ENCODE measurements around the gene CDH5. TPM values are rescaled to one million over a fixed set of nuclear protein-coding genes. Genes with fewer than 3 reads are reported as not detected.

CDH5 gene
- polyA plus RNA-seq, 1 of the 3 experiments (the other 2 are of a cell fraction) = not detected

DNA sequence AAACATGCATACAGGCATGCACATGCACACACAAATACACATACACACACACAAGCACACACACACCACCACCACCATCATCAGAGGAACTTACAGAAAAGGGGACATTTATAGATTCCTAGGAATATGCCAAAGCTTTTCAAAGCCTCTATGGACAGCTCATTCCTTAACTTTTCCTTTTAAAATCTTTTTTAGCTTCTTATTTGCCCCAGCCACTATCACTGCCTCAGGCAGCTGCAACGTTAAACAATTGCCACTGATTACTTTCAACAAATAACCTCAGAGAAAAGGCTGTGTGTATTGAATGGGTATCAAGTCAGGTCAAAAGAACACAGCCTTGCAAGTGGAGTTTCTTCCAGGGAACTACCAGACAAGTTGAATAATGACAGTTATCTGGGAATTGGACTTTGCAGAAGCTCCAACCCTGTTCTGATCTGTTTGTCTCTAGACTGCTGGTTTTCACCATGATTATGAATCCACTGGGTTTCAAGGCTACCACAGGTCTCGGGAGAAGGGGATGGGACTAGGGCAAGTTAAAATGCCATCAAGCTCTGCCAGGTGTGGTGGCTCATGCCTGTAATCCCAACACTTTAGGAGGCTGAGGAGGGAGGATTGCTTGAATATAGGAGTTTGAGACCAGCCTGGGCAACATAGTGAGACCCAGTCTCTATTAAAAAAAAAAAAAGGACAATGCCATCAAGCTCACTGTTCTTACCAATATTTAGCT is 38.7 kb downstream of the CDH5 start:
- POLR2A ChIA-PET = no interaction called here
- H3K9me2 ChIP-seq = no peaks in the 10 kb centered on the region
- no peak overlapping the region for H3K27ac ChIP-seq (ENCODE audit: low read depth in 2 of 2, low read length in 1 of 2)
- no peaks in the 10 kb centered on the region for H3K9me3 ChIP-seq
- H3K4me3 ChIP-seq (ENCODE audit: low read depth in 2 of 2, low read length in 1 of 2) = no peak overlapping the region
- H3K36me3 ChIP-seq (replicated peaks in 1 of 2; ENCODE audit: control insufficient read depth in 1 of 2, insufficient read depth in 2 of 2, low read length in 1 of 2) = no peaks in the 10 kb centered on the region
- no peak overlapping the region for H2AFZ ChIP-seq (ENCODE audit: low read depth)
- peaks cover 16% of the 10 kb centered on the region for H3F3A ChIP-seq (replicated peaks; ENCODE audit: insufficient read depth)
- no peak for DNase-seq
- 21% methylated on average over 2 of the region's 2 CpGs for WGBS (ENCODE audit: low lambda C conversion rate)
- no peaks in the 10 kb centered on the region for H3K79me2 ChIP-seq (ENCODE audit: insufficient read depth)
- no peaks in the 10 kb centered on the region for H4K20me1 ChIP-seq (ENCODE audit: insufficient read depth)
- CTCF ChIA-PET = interaction anchor here (0.7 to 15.6 kb wide), 24 partner anchors 10 to 468 kb away, joined by 3 to 299 read pairs (median 6); partner anchors contain the start of gene BEAN1
- peaks cover 6 to 15% of the 10 kb centered on the region in 2 experiments; a peak in 3 of 4 replicates for H3K4me1 ChIP-seq (ENCODE audit: control insufficient read depth in 1 of 2, insufficient read depth in 2 of 2, low read depth in 1 of 2, low read length in 1 of 2)
- TF ChIP-seq, protein P1, sequence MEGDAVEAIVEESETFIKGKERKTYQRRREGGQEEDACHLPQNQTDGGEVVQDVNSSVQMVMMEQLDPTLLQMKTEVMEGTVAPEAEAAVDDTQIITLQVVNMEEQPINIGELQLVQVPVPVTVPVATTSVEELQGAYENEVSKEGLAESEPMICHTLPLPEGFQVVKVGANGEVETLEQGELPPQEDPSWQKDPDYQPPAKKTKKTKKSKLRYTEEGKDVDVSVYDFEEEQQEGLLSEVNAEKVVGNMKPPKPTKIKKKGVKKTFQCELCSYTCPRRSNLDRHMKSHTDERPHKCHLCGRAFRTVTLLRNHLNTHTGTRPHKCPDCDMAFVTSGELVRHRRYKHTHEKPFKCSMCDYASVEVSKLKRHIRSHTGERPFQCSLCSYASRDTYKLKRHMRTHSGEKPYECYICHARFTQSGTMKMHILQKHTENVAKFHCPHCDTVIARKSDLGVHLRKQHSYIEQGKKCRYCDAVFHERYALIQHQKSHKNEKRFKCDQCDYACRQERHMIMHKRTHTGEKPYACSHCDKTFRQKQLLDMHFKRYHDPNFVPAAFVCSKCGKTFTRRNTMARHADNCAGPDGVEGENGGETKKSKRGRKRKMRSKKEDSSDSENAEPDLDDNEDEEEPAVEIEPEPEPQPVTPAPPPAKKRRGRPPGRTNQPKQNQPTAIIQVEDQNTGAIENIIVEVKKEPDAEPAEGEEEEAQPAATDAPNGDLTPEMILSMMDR (IDR thresholded peaks at IDR 0.05) = no peak
- TF ChIP-seq POLR2AphosphoS5 (IDR thresholded peaks at IDR 0.05; ENCODE audit: low read depth, low read length) = no peak
- TF ChIP-seq YY1 (IDR thresholded peaks at IDR 0.05; ENCODE audit: low read depth) = no peak
- no peak for TF ChIP-seq EP300 (IDR thresholded peaks at IDR 0.05; ENCODE audit: borderline replicate concordance in 1 of 2, low read depth in 1 of 2, low read length in 1 of 2)
- no peak for TF ChIP-seq SIN3A (IDR thresholded peaks at IDR 0.05; ENCODE audit: borderline replicate concordance, low read depth, low read length)
- TF ChIP-seq, protein P2, sequence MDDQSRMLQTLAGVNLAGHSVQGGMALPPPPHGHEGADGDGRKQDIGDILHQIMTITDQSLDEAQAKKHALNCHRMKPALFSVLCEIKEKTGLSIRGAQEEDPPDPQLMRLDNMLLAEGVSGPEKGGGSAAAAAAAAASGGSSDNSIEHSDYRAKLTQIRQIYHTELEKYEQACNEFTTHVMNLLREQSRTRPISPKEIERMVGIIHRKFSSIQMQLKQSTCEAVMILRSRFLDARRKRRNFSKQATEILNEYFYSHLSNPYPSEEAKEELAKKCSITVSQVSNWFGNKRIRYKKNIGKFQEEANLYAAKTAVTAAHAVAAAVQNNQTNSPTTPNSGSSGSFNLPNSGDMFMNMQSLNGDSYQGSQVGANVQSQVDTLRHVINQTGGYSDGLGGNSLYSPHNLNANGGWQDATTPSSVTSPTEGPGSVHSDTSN (IDR thresholded peaks at IDR 0.05) = no peak
- TF ChIP-seq, protein P3, sequence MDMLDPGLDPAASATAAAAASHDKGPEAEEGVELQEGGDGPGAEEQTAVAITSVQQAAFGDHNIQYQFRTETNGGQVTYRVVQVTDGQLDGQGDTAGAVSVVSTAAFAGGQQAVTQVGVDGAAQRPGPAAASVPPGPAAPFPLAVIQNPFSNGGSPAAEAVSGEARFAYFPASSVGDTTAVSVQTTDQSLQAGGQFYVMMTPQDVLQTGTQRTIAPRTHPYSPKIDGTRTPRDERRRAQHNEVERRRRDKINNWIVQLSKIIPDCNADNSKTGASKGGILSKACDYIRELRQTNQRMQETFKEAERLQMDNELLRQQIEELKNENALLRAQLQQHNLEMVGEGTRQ (IDR thresholded peaks at IDR 0.05; ENCODE audit: borderline replicate concordance, low read depth, low read length) = no peak
- H3K9ac ChIP-seq = no peak overlapping the region
- H3K27me3 ChIP-seq (ENCODE audit: insufficient read depth) = no peaks in the 10 kb centered on the region
- H3K4me2 ChIP-seq = no peak overlapping the region

DNA sequence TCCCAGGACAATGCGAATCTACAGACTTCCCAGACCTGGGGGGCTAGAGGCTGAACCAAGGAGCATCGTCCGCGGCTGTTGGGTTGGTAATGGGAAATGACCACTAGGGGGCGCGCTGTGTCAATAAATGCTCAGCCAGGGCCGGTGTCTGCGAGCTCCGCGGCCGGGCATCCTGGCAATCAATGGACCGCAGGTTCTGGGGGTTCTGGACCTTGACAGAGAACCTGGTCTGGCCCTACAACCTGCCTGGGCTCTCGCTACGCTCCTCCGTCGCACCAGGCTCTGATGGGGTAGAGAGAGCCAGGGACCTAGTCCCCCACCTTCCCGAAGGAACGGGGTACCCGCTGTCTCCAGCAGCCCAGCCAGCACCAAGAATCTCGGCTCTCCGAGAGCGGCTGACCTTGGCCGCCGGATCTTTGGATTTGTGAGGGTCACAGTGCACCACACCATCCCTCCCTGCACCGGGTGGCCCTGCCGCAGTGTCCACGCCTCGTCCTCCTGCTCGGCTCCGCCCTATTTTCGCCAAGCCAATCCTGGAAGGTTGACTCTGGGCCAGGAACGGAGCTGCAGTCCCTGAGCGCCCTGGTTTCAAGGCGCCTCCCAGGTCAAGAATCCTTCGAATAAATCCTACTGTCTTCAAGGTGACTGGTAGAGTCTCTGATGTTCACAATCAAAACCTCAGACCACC is 40.2 kb downstream of the CDH5 start:
- peak; percentile 90 for DNase-seq
- peak overlapping the region; percentile 57; the same call in 1 of the 2 replicates for H3K9ac ChIP-seq
- no peak for TF ChIP-seq YY1 (IDR thresholded peaks at IDR 0.05; ENCODE audit: low read depth)
- no peak for TF ChIP-seq POLR2AphosphoS5 (IDR thresholded peaks at IDR 0.05; ENCODE audit: low read depth, low read length)
- TF ChIP-seq SMC3 (IDR thresholded peaks at IDR 0.05; ENCODE audit: low read depth, low read length) = peak; percentile 86
- no peak for TF ChIP-seq FOSL2 (IDR thresholded peaks at IDR 0.05; ENCODE audit: borderline replicate concordance, low read depth)
- peak; percentile 53; the same call in 1 of the 2 replicates for TF ChIP-seq SIN3A (IDR thresholded peaks at IDR 0.05; ENCODE audit: borderline replicate concordance, low read depth, low read length)
- TF ChIP-seq RXRA (IDR thresholded peaks at IDR 0.05; ENCODE audit: borderline replicate concordance, low read depth) = no peak
- TF ChIP-seq, protein P2 (IDR thresholded peaks at IDR 0.05) = no peak
- peak; percentile 93 for TF ChIP-seq RAD21 (IDR thresholded peaks at IDR 0.05; ENCODE audit: low read length)
- TF ChIP-seq GATA2 (CRISPR knock-in tag; IDR thresholded peaks at IDR 0.05) = no peak
- TF ChIP-seq MXI1 (IDR thresholded peaks at IDR 0.05; ENCODE audit: low read depth, low read length) = peak; percentile 75; the same call in 1 of the 2 replicates
- TF ChIP-seq, protein P4, sequence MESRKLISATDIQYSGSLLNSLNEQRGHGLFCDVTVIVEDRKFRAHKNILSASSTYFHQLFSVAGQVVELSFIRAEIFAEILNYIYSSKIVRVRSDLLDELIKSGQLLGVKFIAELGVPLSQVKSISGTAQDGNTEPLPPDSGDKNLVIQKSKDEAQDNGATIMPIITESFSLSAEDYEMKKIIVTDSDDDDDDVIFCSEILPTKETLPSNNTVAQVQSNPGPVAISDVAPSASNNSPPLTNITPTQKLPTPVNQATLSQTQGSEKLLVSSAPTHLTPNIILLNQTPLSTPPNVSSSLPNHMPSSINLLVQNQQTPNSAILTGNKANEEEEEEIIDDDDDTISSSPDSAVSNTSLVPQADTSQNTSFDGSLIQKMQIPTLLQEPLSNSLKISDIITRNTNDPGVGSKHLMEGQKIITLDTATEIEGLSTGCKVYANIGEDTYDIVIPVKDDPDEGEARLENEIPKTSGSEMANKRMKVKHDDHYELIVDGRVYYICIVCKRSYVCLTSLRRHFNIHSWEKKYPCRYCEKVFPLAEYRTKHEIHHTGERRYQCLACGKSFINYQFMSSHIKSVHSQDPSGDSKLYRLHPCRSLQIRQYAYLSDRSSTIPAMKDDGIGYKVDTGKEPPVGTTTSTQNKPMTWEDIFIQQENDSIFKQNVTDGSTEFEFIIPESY (IDR thresholded peaks at IDR 0.05; ENCODE audit: borderline replicate concordance, low read depth) = no peak

More for the DNA sequence above, 40.2 kb downstream of the CDH5 start:
- H3K36me3 ChIP-seq (replicated peaks in 1 of 2; ENCODE audit: control insufficient read depth in 1 of 2, insufficient read depth in 2 of 2, low read length in 1 of 2) = peaks cover 0 to 4% of the 10 kb centered on the region in 2 experiments
- peak overlapping the region; percentile 95 for H3K4me2 ChIP-seq
- H4K20me1 ChIP-seq (ENCODE audit: insufficient read depth) = no peaks in the 10 kb centered on the region
- H3K4me3 ChIP-seq (ENCODE audit: low read depth in 2 of 2, low read length in 1 of 2) = peak overlapping the region; percentile 77 to 82
- 2% methylated on average over 7 of the region's 35 CpGs for WGBS (ENCODE audit: low lambda C conversion rate)
- H3K27me3 ChIP-seq (ENCODE audit: insufficient read depth) = no peaks in the 10 kb centered on the region
- ChIA-PET CTCF (interaction anchor here (0.6 to 15.6 kb wide), 55 partner anchors 8 to 954 kb away, joined by 3 to 299 read pairs (median 5); partner anchors contain the start of genes BEAN1, CKLF, CMTM2 and CMTM3), POLR2A (interaction anchor here (0.6 to 1.4 kb wide), 4 partner anchors 74 to 197 kb away, joined by 3 to 4 read pairs (median 3); partner anchors contain the start of gene CMTM3)
- peak overlapping the region; percentile 78 for H2AFZ ChIP-seq (ENCODE audit: low read depth)
- H3K4me1 ChIP-seq (ENCODE audit: control insufficient read depth in 1 of 2, insufficient read depth in 2 of 2, low read depth in 1 of 2, low read length in 1 of 2) = peaks cover 6 to 15% of the 10 kb centered on the region in 2 experiments; a peak in 3 of 4 replicates
- peak overlapping the region; percentile 56 to 60 for H3K27ac ChIP-seq (ENCODE audit: low read depth in 2 of 2, low read length in 1 of 2)
- no peaks in the 10 kb centered on the region for H3K9me2 ChIP-seq
- no peaks in the 10 kb centered on the region for H3K79me2 ChIP-seq (ENCODE audit: insufficient read depth)
- peaks cover 16% of the 10 kb centered on the region for H3F3A ChIP-seq (replicated peaks; ENCODE audit: insufficient read depth)
- no peaks in the 10 kb centered on the region for H3K9me3 ChIP-seq
